ENCODE data around the gene HOXC13.

- TF ChIP-seq ZNF837 (tag by site-specific recombination; IDR thresholded peaks at IDR 0.05) (no peak), ZNF362 (tag by site-specific recombination; IDR thresholded peaks at IDR 0.05) (no peak), CTCF (tag by site-specific recombination; IDR thresholded peaks at IDR 0.05) (peak; percentile 62; the same call in 1 of the 2 replicates), ZNF394 (tag by site-specific recombination; IDR thresholded peaks at IDR 0.05; ENCODE audit: borderline replicate concordance) (no peak), GLI4 (tag by site-specific recombination; IDR thresholded peaks at IDR 0.05) (no peak), ZNF302 (tag by site-specific recombination; IDR thresholded peaks at IDR 0.05; ENCODE audit: low read depth) (no peak), ZNF549 (tag by site-specific recombination; IDR thresholded peaks at IDR 0.05) (no peak), ZNF558 (tag by site-specific recombination; IDR thresholded peaks at IDR 0.05) (no peak), ZNF10 (tag by site-specific recombination; IDR thresholded peaks at IDR 0.05) (no peak), OSR2 (tag by site-specific recombination; IDR thresholded peaks at IDR 0.05) (peak; percentile 33; the same call in 1 of the 2 replicates), ZNF24 (tag by site-specific recombination; IDR thresholded peaks at IDR 0.05) (no peak)
- TF ChIP-seq, protein P1, sequence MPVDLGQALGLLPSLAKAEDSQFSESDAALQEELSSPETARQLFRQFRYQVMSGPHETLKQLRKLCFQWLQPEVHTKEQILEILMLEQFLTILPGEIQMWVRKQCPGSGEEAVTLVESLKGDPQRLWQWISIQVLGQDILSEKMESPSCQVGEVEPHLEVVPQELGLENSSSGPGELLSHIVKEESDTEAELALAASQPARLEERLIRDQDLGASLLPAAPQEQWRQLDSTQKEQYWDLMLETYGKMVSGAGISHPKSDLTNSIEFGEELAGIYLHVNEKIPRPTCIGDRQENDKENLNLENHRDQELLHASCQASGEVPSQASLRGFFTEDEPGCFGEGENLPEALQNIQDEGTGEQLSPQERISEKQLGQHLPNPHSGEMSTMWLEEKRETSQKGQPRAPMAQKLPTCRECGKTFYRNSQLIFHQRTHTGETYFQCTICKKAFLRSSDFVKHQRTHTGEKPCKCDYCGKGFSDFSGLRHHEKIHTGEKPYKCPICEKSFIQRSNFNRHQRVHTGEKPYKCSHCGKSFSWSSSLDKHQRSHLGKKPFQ (tag by site-specific recombination; IDR thresholded peaks at IDR 0.05): no peak
- TF ChIP-seq, protein P2, sequence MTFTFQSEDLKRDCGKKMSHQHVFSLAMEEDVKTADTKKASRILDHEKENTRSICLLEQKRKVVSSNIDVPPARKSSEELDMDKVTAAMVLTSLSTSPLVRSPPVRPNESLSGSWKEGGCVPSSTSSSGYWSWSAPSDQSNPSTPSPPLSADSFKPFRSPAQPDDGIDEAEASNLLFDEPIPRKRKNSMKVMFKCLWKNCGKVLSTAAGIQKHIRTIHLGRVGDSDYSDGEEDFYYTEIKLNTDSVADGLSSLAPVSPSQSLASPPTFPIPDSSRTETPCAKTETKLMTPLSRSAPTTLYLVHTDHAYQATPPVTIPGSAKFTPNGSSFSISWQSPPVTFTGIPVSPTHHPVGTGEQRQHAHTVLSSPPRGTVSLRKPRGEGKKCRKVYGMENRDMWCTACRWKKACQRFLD (tag by site-specific recombination; IDR thresholded peaks at IDR 0.05): no peak
- TF ChIP-seq, protein P3, sequence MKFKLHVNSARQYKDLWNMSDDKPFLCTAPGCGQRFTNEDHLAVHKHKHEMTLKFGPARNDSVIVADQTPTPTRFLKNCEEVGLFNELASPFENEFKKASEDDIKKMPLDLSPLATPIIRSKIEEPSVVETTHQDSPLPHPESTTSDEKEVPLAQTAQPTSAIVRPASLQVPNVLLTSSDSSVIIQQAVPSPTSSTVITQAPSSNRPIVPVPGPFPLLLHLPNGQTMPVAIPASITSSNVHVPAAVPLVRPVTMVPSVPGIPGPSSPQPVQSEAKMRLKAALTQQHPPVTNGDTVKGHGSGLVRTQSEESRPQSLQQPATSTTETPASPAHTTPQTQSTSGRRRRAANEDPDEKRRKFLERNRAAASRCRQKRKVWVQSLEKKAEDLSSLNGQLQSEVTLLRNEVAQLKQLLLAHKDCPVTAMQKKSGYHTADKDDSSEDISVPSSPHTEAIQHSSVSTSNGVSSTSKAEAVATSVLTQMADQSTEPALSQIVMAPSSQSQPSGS (tag by site-specific recombination; IDR thresholded peaks at IDR 0.05; ENCODE audit: low read depth): no peak
Observed at GRCh38 chr12:53939141-53940108, 794 bp downstream of the HOXC13 start.

All from HEK293 (cell line).